Measurements from ENCODE around the gene CDKN2B-AS1.

Gene CDKN2B-AS1

GRCh38 chr9:22117511-22118384 lies 123.2 kb downstream of the CDKN2B-AS1 start:
- DNase-seq (ENCODE audit: low read depth) = peak; percentile 89

GRCh38 chr9:22118810-22119521 lies 124.4 kb downstream of the CDKN2B-AS1 start:
- no peak for DNase-seq (ENCODE audit: low read depth)

GRCh38 chr9:22119522-22120158 lies 125.0 kb downstream of the CDKN2B-AS1 start:
- DNase-seq (ENCODE audit: low read depth) = peak; percentile 70

GRCh38 chr9:22120159-22120549 lies 125.6 kb downstream of the CDKN2B-AS1 start:
- DNase-seq (ENCODE audit: low read depth) = no peak

GRCh38 chr9:22120595-22120994 lies 126.0 kb downstream of the CDKN2B-AS1 start:
- DNase-seq (ENCODE audit: low read depth) = no peak

- peak; percentile 68 for DNase-seq (ENCODE audit: low read depth)
Observed at GRCh38 chr9:22124263-22125011, 129.8 kb downstream of the CDKN2B-AS1 start.

GRCh38 chr9:22129133-22129532 lies 134.5 kb downstream of the CDKN2B-AS1 start:
- DNase-seq (ENCODE audit: low read depth) = no peak

GRCh38 chr9:22129633-22130032 lies 135.0 kb downstream of the CDKN2B-AS1 start:
- no peak for DNase-seq (ENCODE audit: low read depth)

- DNase-seq (ENCODE audit: low read depth) = no peak
Observed at GRCh38 chr9:22131817-22132216, 137.2 kb downstream of the CDKN2B-AS1 start.

GRCh38 chr9:22134390-22134789 lies 139.8 kb downstream of the CDKN2B-AS1 start:
- no peak for DNase-seq (ENCODE audit: low read depth)

GRCh38 chr9:22136461-22137096 lies 142.0 kb downstream of the CDKN2B-AS1 start:
- DNase-seq (ENCODE audit: low read depth) = peak; percentile 85

- DNase-seq (ENCODE audit: low read depth) = no peak
Observed at GRCh38 chr9:22138956-22139660, 144.5 kb downstream of the CDKN2B-AS1 start.

GRCh38 chr9:22141908-22142307 lies 147.3 kb downstream of the CDKN2B-AS1 start:
- DNase-seq (ENCODE audit: low read depth) = no peak

- peak; percentile 72 for DNase-seq (ENCODE audit: low read depth)
Observed at GRCh38 chr9:22142671-22143070, 148.1 kb downstream of the CDKN2B-AS1 start.

GRCh38 chr9:22143799-22144625 lies 149.4 kb downstream of the CDKN2B-AS1 start:
- DNase-seq (ENCODE audit: low read depth) = peak; percentile 55

- DNase-seq (ENCODE audit: low read depth) = no peak
Observed at GRCh38 chr9:22146604-22147003, 152.0 kb downstream of the CDKN2B-AS1 start.

- peak; percentile 90 for DNase-seq (ENCODE audit: low read depth)
Observed at GRCh38 chr9:22147813-22148527, 153.4 kb downstream of the CDKN2B-AS1 start.

- no peak for DNase-seq (ENCODE audit: low read depth)
Observed at GRCh38 chr9:22148528-22148875, 153.9 kb downstream of the CDKN2B-AS1 start.

GRCh38 chr9:22148876-22149637 lies 154.5 kb downstream of the CDKN2B-AS1 start:
- no peak for DNase-seq (ENCODE audit: low read depth)

Data from ELR (cell line).